Retinal pigment epithelial cell (primary cell): ENCODE results near the gene H6PD.

ENCODE experiments used
- DNase-seq: peaks from one replicate; pipeline ENCODE4 v3.0.0-alpha.2; 2010; ENCODE audit warnings: low read depth
- H3K4me3 ChIP-seq: 2 replicates; pipeline ENCODE4 v1.5.1; 2011; ENCODE audit warnings: mild to moderate bottlenecking, low read length, control low read depth, moderate library complexity
- CTCF ChIP-seq: conservative IDR thresholded peaks from 2 replicates; pipeline ENCODE4 v1.5.1; 2011; ENCODE audit warnings: low read depth, low read length, control low read depth, inconsistent platforms

The H6PD gene

GRCh38 chr1:9207715-9208114 lies 26.9 kb upstream of the H6PD start:
- no peak overlapping the region for H3K4me3 ChIP-seq
- no peak for TF ChIP-seq CTCF
- no peak for DNase-seq

GRCh38 chr1:9211291-9211811 lies 23.2 kb upstream of the H6PD start:
- TF ChIP-seq CTCF, result no peak
- peak; percentile 48 for DNase-seq

GRCh38 chr1:9212735-9213134 lies 21.8 kb upstream of the H6PD start:
- no peak overlapping the region for H3K4me3 ChIP-seq
- DNase-seq, result no peak
- TF ChIP-seq CTCF, result no peak

More at GRCh38 chr1:9211291-9211811, 23.2 kb upstream of the H6PD start:
- no peak overlapping the region for H3K4me3 ChIP-seq

GRCh38 chr1:9213956-9214355 lies 20.6 kb upstream of the H6PD start:
- H3K4me3 ChIP-seq, result no peak overlapping the region
- no peak for TF ChIP-seq CTCF
- DNase-seq, result no peak

- TF ChIP-seq CTCF, result no peak
- DNase-seq, result no peak
- H3K4me3 ChIP-seq, result no peak overlapping the region
Measured at GRCh38 chr1:9218917-9219316, 15.7 kb upstream of the H6PD start.

DNA sequence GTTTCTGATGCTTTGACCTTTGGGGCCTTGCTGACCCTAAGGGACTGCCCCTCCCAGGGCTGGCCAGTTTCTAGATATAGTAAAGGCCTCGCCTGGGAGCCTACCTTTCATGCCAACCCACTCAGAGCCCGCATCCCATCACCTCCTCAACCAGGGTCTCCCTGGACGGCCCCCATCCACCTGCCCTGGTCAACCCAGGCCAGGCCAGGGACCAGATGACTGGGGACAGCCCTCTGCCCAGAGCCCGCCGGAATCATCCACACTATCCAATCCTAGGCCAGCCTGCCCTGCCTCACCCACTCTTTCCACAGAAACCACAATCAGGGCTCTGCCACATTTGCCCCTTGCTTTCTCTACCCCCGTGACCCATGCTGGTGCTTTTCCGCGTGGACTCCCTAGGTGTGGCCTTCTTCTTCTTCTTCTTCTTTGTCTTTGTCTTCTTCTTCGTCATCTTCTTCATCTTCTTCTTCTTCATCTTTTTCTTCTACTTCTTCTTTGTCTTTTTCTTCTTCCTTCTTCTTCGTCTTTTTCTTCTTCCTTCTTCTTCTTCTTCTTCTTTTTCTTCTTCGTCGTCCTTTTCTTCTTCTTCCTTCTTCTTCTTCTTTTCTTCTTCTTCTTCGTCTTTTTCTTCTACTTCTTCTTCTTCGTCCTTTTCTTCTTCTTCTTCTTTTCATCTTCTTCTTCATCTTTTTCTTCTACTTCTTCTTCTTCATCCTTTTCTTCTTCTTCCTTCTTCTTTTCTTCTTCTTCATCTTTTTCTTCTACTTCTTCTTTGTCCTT lies 11.5 kb upstream of the H6PD start:
- no peak overlapping the region for H3K4me3 ChIP-seq
- TF ChIP-seq CTCF, result no peak
- DNase-seq, result no peak
